ENCODE measurements around the gene ADAMTS6.

ADAMTS6 gene

GRCh38 chr5:65475336-65475735, 6.4 kb downstream of the ADAMTS6 start:
- H3K4me3 ChIP-seq (ENCODE audit: low read length): no peak overlapping the region
- no peak for DNase-seq (ENCODE audit: low read depth, low spot score)

- no peak overlapping the region for H3K4me3 ChIP-seq (ENCODE audit: low read length)
- DNase-seq (ENCODE audit: low read depth, low spot score): no peak
Observed at GRCh38 chr5:65474130-65474711, 7.5 kb downstream of the ADAMTS6 start.

GRCh38 chr5:65468633-65469032, 13.1 kb downstream of the ADAMTS6 start:
- DNase-seq (ENCODE audit: low read depth, low spot score): no peak

GRCh38 chr5:65462139-65462705, 19.5 kb downstream of the ADAMTS6 start:
- no peak for DNase-seq (ENCODE audit: low read depth, low spot score)
- H3K4me3 ChIP-seq (ENCODE audit: low read length): no peak overlapping the region

More at GRCh38 chr5:65468633-65469032, 13.1 kb downstream of the ADAMTS6 start:
- H3K4me3 ChIP-seq (ENCODE audit: low read length): no peak overlapping the region

- no peak for DNase-seq (ENCODE audit: low read depth, low spot score)
- no peak overlapping the region for H3K4me3 ChIP-seq (ENCODE audit: low read length)
Observed at GRCh38 chr5:65461490-65461889, 20.2 kb downstream of the ADAMTS6 start.

- no peak overlapping the region for H3K4me3 ChIP-seq (ENCODE audit: low read length)
- no peak for DNase-seq (ENCODE audit: low read depth, low spot score)
Observed at GRCh38 chr5:65459995-65460394, 21.7 kb downstream of the ADAMTS6 start.

- DNase-seq (ENCODE audit: low read depth, low spot score): no peak
- no peak overlapping the region for H3K4me3 ChIP-seq (ENCODE audit: low read length)
Observed at GRCh38 chr5:65455064-65455463, 26.7 kb downstream of the ADAMTS6 start.

GRCh38 chr5:65451436-65451835, 30.3 kb downstream of the ADAMTS6 start:
- no peak overlapping the region for H3K4me3 ChIP-seq (ENCODE audit: low read length)
- DNase-seq (ENCODE audit: low read depth, low spot score): no peak

GRCh38 chr5:65446682-65447081, 35.0 kb downstream of the ADAMTS6 start:
- H3K4me3 ChIP-seq (ENCODE audit: low read length): no peak overlapping the region
- no peak for DNase-seq (ENCODE audit: low read depth, low spot score)

GRCh38 chr5:65441800-65442199, 39.9 kb downstream of the ADAMTS6 start:
- DNase-seq (ENCODE audit: low read depth, low spot score): no peak
- no peak overlapping the region for H3K4me3 ChIP-seq (ENCODE audit: low read length)

GRCh38 chr5:65440456-65440855, 41.3 kb downstream of the ADAMTS6 start:
- no peak overlapping the region for H3K4me3 ChIP-seq (ENCODE audit: low read length)
- no peak for DNase-seq (ENCODE audit: low read depth, low spot score)

- H3K4me3 ChIP-seq (ENCODE audit: low read length): no peak overlapping the region
- DNase-seq (ENCODE audit: low read depth, low spot score): no peak
Observed at GRCh38 chr5:65434122-65434521, 47.6 kb downstream of the ADAMTS6 start.

- DNase-seq (ENCODE audit: low read depth, low spot score): no peak
- no peak overlapping the region for H3K4me3 ChIP-seq (ENCODE audit: low read length)
Observed at GRCh38 chr5:65426656-65427055, 55.1 kb downstream of the ADAMTS6 start.

- no peak for DNase-seq (ENCODE audit: low read depth, low spot score)
- H3K4me3 ChIP-seq (ENCODE audit: low read length): no peak overlapping the region
Observed at GRCh38 chr5:65423623-65424022, 58.1 kb downstream of the ADAMTS6 start.

GRCh38 chr5:65418661-65419060, 63.1 kb downstream of the ADAMTS6 start:
- no peak for DNase-seq (ENCODE audit: low read depth, low spot score)
- H3K4me3 ChIP-seq (ENCODE audit: low read length): no peak overlapping the region

GRCh38 chr5:65413822-65414221, 67.9 kb downstream of the ADAMTS6 start:
- no peak overlapping the region for H3K4me3 ChIP-seq (ENCODE audit: low read length)
- no peak for DNase-seq (ENCODE audit: low read depth, low spot score)

- no peak overlapping the region for H3K4me3 ChIP-seq (ENCODE audit: low read length)
- no peak for DNase-seq (ENCODE audit: low read depth, low spot score)
Observed at GRCh38 chr5:65412842-65413241, 68.9 kb downstream of the ADAMTS6 start.

- no peak overlapping the region for H3K4me3 ChIP-seq (ENCODE audit: low read length)
- DNase-seq (ENCODE audit: low read depth, low spot score): no peak
Observed at GRCh38 chr5:65411356-65411755, 70.4 kb downstream of the ADAMTS6 start.

GRCh38 chr5:65395526-65396155, 86.1 kb downstream of the ADAMTS6 start:
- no peak for DNase-seq (ENCODE audit: low read depth, low spot score)
- H3K4me3 ChIP-seq (ENCODE audit: low read length): no peak overlapping the region

- DNase-seq (ENCODE audit: low read depth, low spot score): no peak
- no peak overlapping the region for H3K4me3 ChIP-seq (ENCODE audit: low read length)
Observed at GRCh38 chr5:65394087-65394486, 87.6 kb downstream of the ADAMTS6 start.

- DNase-seq (ENCODE audit: low read depth, low spot score): no peak
Observed at GRCh38 chr5:65391591-65391990, 90.1 kb downstream of the ADAMTS6 start.

More at GRCh38 chr5:65391591-65391990, 90.1 kb downstream of the ADAMTS6 start:
- H3K4me3 ChIP-seq (ENCODE audit: low read length): no peak overlapping the region

All from Jurkat, Clone E6-1 (cell line).